Activated CD8-positive, alpha-beta T cell treated with anti-CD3 and anti-CD28 coated beads for 36 hours (primary cell): Measurements from ENCODE around the gene COLEC11. TPM values are rescaled to one million over a fixed set of nuclear protein-coding genes. Genes with fewer than 3 reads are reported as not detected.
"Not testable (repeated sequence)": the region's sequence is repeated elsewhere in the genome, so short reads cannot be mapped to it uniquely, and the experiment has no call there.

ENCODE experiments used
- ATAC-seq: fragments of 200-7000 bp; cut with Tn5 transposase; one replicate; pipeline ENCODE4 v1.10.0; 2021; ENCODE audit warnings: mild to moderate bottlenecking, moderate library complexity
- CTCF ChIA-PET: fragments of 350-600 bp; sonication (Branson Sonifier 250); formaldehyde crosslinking; loops from one replicate; lab custom pipeline; 2021; ENCODE audit warnings: antibody characterized with exemption; lab: Charles Lee
- POLR2A ChIA-PET: fragments of 350-600 bp; sonication (Branson Sonifier 250); formaldehyde crosslinking; loops from one replicate; lab custom pipeline; 2021; ENCODE audit warnings: antibody characterized with exemption; lab: Charles Lee
- DNase-seq: peaks from one replicate; pipeline ENCODE4 v3.0.0-alpha.2; 2020
- H3K27ac Mint-ChIP-seq: one replicate; pipeline ENCODE4 v1.8.0; 2021; ENCODE audit warnings: mild to moderate bottlenecking, mixed read lengths
- H3K27me3 Mint-ChIP-seq: one replicate; pipeline ENCODE4 v1.8.0; 2021; ENCODE audit warnings: mixed read lengths
- H3K36me3 Mint-ChIP-seq: one replicate; pipeline ENCODE4 v1.8.0; 2021; ENCODE audit warnings: low read depth, mixed read lengths
- H3K4me1 Mint-ChIP-seq: one replicate; pipeline ENCODE4 v1.8.0; 2021; ENCODE audit warnings: low read depth, mixed read lengths
- H3K4me3 Mint-ChIP-seq: one replicate; pipeline ENCODE4 v1.8.0; 2021; ENCODE audit warnings: mild to moderate bottlenecking, moderate library complexity, mixed read lengths
- H3K9me3 Mint-ChIP-seq: one replicate; pipeline ENCODE4 v1.8.0; 2021; ENCODE audit warnings: mixed read lengths
- intact Hi-C: fragments of 100-400 bp; cut with micrococcal nuclease; formaldehyde crosslinking; loops from one replicate; pipeline ENCODE4 v1.10.0; 2022
- total RNA-seq, 2 experiments: library from RNA; stranded (reverse); gene quantifications; one replicate each; pipeline ENCODE4 v1.2.3, GENCODE V29; 2021
- TF ChIP-seq, protein P1 (sequence below): fragments of 200-600 bp; IDR thresholded peaks from one replicate; pipeline ENCODE4 v1.8.0; 2022; ENCODE audit warnings: antibody characterized with exemption, mild to moderate bottlenecking

The COLEC11 gene
- total RNA-seq, 2 experiments from 2014 or later: 0.49 TPM; not detected in 1

DNA sequence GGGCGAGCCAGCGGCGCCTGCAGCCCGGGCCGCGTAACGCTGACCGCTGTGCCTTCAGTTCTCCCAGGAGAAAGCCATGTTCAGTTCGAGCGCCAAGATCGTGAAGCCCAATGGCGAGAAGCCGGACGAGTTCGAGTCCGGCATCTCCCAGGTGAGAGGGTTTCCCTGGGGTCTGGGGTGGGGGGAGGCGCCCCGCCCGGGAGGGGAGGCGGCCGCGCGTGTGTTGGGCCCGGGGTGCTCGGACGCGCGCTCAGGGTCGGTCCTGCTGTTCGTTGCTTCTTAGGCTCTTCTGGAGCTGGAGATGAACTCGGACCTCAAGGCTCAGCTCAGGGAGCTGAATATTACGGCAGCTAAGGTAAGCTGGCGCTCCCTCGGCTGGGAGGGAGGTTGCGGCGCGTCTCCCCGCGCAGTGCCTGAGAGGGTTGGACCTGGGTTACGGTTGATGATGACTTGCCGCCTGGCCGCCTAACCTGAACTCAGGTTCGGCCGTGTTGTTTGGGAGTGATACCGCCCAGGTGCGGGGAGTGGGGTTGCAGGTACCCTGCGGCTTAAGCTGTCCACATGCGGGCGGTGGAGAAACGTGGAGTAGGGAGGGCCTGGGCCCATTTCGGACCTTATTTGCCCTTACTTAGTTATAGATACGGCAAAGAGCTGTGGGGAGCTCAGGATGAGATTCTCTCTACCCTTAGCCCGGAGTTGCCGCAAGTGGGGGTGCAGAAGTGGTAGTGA, 19.2 kb upstream of the COLEC11 start:
- POLR2A ChIA-PET: interaction anchor here (0.6 to 1.9 kb wide), 7 partner anchors 8 to 74 kb away, joined by 3 to 12 read pairs (median 4); partner anchors contain the start of gene RNASEH1
- CTCF ChIA-PET: interaction anchor here (0.7 to 1.5 kb wide), 4 partner anchors 19 to 76 kb away, joined by 3 to 5 read pairs (median 3); partner anchors contain the start of gene ADI1
- TF ChIP-seq, protein P1, sequence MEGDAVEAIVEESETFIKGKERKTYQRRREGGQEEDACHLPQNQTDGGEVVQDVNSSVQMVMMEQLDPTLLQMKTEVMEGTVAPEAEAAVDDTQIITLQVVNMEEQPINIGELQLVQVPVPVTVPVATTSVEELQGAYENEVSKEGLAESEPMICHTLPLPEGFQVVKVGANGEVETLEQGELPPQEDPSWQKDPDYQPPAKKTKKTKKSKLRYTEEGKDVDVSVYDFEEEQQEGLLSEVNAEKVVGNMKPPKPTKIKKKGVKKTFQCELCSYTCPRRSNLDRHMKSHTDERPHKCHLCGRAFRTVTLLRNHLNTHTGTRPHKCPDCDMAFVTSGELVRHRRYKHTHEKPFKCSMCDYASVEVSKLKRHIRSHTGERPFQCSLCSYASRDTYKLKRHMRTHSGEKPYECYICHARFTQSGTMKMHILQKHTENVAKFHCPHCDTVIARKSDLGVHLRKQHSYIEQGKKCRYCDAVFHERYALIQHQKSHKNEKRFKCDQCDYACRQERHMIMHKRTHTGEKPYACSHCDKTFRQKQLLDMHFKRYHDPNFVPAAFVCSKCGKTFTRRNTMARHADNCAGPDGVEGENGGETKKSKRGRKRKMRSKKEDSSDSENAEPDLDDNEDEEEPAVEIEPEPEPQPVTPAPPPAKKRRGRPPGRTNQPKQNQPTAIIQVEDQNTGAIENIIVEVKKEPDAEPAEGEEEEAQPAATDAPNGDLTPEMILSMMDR: no peak
- Mint-ChIP-seq H3K36me3 (peaks cover 54% of the 10 kb centered on the region), H3K27ac (peak overlapping the region; percentile 97), H3K9me3 (no peaks in the 10 kb centered on the region), H3K27me3 (no peaks in the 10 kb centered on the region), H3K4me1 (peaks cover 40% of the 10 kb centered on the region), H3K4me3 (peak overlapping the region; percentile 97)
- intact Hi-C loops: loop anchor here (2.0 to 5.0 kb wide), 2 partner anchors 17 to 77 kb away; partner anchors contain the start of gene RNASEH1
- peak; percentile 25 for DNase-seq
- ATAC-seq: peak; percentile 6

DNA sequence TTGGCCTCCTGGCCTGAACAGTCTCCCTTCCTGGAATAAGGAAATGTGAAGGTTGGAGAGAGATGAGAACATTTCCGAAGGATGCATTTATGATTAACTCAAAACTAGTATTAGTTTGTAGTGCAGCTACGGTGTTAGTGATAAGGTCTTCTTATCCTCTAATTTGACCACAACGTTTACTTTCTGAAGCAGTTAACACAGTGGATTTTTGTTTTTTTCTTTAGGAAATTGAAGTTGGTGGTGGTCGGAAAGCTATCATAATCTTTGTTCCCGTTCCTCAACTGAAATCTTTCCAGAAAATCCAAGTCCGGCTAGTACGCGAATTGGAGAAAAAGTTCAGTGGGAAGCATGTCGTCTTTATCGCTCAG, 18.7 kb upstream of the COLEC11 start:
- ChIA-PET CTCF (interaction anchor here (0.7 to 1.5 kb wide), 4 partner anchors 18 to 76 kb away, joined by 3 to 5 read pairs (median 3); partner anchors contain the start of gene ADI1), POLR2A (interaction anchor here (0.6 to 1.9 kb wide), 6 partner anchors 8 to 58 kb away, joined by 3 to 12 read pairs (median 4); partner anchors contain the start of gene RNASEH1)
- peak overlapping the region; percentile 97 for H3K4me3 Mint-ChIP-seq
- H3K27ac Mint-ChIP-seq: peak overlapping the region; percentile 97
- DNase-seq, H3K27me3 Mint-ChIP-seq, ATAC-seq, H3K9me3 Mint-ChIP-seq: not testable (repeated sequence)
- peaks cover 58% of the 10 kb centered on the region for H3K36me3 Mint-ChIP-seq
- H3K4me1 Mint-ChIP-seq: peaks cover 40% of the 10 kb centered on the region
- intact Hi-C loops: loop anchor here (5.0 kb wide), 1 partner anchor 76 kb away; no protein-coding TSS in a partner anchor

DNA sequence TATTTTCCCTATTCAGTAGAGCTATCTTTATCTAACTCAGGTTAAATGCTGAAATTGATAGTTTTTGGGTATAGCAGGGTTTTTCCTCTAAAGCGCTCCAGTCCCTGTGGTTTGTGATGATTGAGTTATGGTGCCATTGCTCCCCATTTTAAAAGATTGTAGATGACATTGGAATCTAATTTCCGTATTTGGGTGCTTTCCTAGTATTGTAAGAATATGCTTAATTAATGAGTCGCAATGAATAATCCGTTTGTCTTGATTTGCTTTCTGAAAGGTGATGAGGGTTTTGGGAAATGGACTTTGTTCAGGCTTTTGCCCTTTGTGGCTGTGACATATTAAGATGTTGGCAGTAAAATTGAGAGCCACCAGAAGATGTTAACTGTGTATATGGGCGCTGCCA, 15.9 kb upstream of the COLEC11 start:
- Mint-ChIP-seq H3K4me1 (peaks cover 42% of the 10 kb centered on the region), H3K36me3 (peaks cover 66% of the 10 kb centered on the region), H3K4me3 (peak overlapping the region; percentile 97), H3K27ac (peak overlapping the region; percentile 97), H3K9me3 (no peaks in the 10 kb centered on the region), H3K27me3 (no peaks in the 10 kb centered on the region)
- intact Hi-C loops: loop anchor here (5.0 kb wide), 1 partner anchor 73 kb away; no protein-coding TSS in a partner anchor
- ATAC-seq (no peak), DNase-seq (no peak)
- POLR2A ChIA-PET: interaction anchor here (1.0 to 4.5 kb wide), 6 partner anchors 8 to 72 kb away, joined by 3 to 30 read pairs (median 6); partner anchors contain the start of genes COLEC11 and RNASEH1
- TF ChIP-seq, protein P1: no peak
- CTCF ChIA-PET: interaction anchor here (2.0 kb wide), 1 partner anchor 72 kb away, joined by 9 read pairs; no protein-coding TSS in a partner anchor

DNA sequence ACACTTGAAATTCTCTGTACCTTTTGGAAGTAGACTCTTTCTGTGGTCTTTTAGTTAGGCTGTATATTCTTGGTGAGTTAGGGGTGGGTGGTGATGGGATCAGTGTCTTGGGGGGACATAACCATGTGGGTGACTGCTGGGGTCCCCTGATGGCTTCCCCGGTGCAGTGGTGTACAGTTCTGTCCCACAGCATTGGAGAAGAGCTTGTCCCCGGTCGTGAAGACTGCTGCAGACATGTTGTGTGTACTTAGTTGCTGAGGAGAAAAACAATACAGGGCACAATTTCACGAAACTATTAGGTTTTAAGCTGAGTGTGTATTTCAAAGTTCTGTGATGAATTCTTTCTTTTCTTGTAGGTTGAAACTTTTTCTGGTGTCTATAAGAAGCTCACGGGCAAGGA, 14.5 kb upstream of the COLEC11 start:
- ChIA-PET CTCF (interaction anchor here (0.6 to 1.0 kb wide), 2 partner anchors 23 to 35 kb away, joined by 3 to 4 read pairs; no protein-coding TSS in a partner anchor), POLR2A (interaction anchor here (0.9 to 4.5 kb wide), 5 partner anchors 15 to 66 kb away, joined by 3 to 30 read pairs (median 7); partner anchors contain the start of genes COLEC11 and RNASEH1)
- ATAC-seq: no peak
- intact Hi-C loops: no loop called here
- H3K9me3 Mint-ChIP-seq: no peaks in the 10 kb centered on the region
- H3K36me3 Mint-ChIP-seq: peaks cover 68% of the 10 kb centered on the region
- H3K27ac Mint-ChIP-seq: no peak overlapping the region
- H3K4me1 Mint-ChIP-seq: peaks cover 42% of the 10 kb centered on the region
- TF ChIP-seq, protein P1: no peak
- no peak overlapping the region for H3K4me3 Mint-ChIP-seq
- no peak for DNase-seq
- no peaks in the 10 kb centered on the region for H3K27me3 Mint-ChIP-seq
